GM18502 (cell line): ENCODE results near the gene PSMA2.
"Not testable (repeated sequence)": the region's sequence is repeated elsewhere in the genome, so short reads cannot be mapped to it uniquely, and the experiment has no call there.

Experiments used
- ATAC-seq: cut with Tn5 transposase; IDR thresholded peaks from one replicate; pipeline ENCODE4 v1.9.1; 2021; ENCODE audit warnings: mild to moderate bottlenecking; ENCODE audit not compliant: unreplicated experiment, poor library complexity

PSMA2 gene

DNA sequence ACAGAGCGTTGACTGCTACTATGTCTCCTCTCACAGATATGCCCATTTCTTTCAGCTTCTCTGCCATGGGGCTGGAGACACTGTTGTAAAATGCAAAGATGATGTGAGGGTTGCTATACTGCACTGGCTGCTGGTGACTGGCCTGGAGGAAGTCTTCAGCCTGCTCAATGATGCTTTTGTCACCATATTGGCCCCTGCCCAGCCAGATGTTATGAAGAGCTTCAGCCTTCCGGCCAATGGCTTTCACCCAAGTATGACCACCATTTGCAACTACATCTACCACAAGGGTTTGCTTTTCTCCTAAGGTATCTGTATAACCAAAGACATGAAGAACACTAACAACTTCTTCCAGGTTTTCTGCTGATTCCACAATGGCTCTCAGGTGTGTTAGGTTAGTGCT, 21.7 kb downstream of the PSMA2 start:
- no peak for ATAC-seq

DNA sequence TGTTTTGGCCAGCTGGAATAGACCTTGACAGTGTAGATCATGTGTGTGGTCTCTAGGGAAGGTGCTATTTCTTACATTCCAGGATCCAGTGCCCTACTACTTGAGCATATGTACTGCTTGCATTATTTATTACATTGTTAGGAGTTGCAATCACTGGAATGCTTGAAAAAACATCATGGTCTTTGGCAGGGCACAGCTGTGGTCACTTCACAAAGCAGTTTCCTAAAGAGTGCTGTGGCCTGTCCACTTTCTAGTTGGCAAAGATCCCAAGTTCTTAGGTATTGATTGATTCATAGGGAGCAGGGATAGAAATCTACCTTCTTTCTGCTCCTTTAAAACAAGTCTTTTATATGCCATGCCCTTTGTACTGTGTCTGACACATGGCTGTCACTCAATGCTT, 24.7 kb downstream of the PSMA2 start:
- no peak for ATAC-seq

DNA sequence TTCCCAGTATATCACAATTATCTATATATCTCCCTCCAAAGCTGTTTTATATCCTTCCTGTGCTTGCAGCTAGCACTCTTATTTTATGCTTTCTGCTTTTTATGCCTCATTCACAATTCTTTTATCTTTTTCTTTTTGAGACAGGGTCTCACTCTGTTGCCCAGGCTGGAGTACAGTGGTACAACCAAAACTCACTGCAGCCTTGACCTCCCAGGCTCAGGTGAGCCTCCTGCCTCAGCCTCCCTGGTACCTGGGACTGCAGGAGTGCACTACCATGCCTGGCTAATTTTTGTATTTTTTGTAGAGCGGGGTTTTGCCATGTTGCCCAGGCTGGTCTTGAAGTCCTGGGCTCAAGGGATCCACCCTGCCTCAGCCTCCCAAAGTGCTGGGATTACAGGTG, 25.8 kb downstream of the PSMA2 start:
- ATAC-seq = no peak

DNA sequence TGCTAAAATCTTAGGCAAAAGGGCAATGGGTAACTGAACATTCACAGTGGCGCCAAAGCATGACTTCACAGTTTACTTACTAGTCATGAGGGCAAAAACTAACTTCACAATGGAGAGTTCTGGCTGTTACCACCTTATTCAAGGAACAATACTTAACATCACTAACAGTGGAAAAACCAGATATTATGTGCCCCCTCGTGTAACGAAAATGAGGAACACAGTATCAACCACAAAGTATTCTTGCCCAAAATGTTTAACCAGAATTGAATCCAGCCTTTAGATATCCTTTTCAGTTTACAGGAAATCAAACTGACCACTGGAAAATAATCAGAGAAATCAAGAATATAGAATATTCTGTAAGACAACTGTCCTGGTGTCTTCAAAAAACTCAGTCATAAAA, 29.6 kb downstream of the PSMA2 start:
- no peak for ATAC-seq

DNA sequence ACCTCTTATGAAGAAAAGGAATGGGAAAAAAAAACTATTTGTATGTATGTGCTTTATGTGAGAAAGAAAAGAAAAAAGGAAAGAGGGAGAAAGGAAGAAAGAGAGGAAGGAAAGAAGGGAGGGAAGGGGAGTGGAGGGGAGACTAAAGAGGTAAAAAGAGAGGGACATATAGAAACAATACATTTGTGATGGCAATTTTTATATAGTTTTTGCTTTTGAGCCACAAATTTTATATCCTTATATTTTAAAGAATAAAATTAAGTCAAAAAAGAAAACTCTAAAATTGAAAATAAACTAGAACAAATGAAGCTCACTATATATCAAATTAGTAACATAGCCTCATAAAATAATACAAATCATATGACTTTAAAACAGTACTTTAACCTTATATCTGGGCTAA, 31.1 kb downstream of the PSMA2 start:
- ATAC-seq = no peak

DNA sequence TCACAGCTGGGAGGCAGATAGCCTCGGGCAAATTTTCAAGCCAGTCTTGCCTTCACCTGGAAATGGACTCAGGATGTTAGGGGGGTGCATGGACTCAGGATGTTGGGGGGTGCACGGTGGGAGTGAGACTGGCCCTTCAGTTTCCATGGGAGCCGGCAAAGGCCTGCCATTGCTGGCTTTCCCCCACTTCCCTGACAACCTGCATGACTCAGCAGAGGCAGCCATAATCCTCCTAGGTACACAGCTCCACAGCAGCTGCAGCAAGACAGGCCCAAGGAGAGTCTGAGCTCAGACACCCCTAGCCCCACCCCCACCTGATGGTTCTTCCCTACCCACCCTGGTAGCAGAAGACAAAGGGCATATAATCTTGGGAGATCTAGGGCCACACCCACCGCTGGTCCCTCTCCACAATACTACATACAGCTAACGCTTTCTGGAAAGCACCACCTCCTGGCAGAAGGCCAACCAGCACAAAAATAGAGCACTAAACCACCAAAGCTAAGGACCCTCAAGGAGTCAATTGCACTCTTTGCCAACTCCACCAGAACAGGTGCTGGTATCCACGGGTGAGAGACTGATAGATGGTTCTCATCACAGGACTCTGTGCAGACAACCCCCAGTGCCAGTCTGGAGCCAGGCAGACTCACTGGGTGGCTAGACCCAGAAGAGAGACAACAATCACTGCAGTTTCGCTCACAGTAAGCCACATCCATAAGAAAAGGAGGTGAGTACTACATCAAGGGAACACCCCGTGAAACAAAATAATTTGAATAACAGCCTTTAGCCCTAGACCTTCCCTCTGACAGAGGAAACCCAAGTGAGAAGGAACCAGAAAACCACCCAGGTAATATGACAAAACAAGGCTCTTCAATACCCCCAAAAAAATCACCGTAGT, 38.4 kb downstream of the PSMA2 start:
- no peak for ATAC-seq

DNA sequence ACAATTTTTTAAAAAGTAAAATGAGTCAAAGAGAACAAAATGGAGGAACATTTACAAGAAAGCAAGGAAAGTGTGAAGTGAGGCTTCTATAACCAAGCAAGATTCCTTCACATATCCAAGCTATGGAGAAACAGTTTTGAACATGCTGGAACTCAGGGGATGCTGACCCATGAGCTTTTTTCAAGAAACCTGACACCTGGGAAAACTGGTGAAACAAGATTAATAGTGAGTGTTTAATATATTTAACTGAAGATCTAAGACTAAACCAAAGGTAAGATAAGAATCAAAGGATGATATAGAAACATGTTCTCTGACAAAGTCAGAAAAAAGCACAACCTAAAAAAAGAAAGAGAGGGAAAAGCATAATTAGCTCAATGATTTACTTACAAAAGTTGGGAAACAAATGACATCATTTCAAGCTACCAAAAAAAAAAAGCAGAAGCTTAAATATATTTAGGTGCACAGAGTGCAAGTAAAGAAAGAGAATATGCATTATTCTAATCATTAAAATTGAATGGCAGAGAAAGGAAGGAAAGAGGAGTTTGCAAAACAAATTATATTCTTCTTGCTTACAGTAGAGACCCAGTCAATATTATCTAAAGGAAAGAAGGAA, 45.0 kb downstream of the PSMA2 start:
- no peak for ATAC-seq

DNA sequence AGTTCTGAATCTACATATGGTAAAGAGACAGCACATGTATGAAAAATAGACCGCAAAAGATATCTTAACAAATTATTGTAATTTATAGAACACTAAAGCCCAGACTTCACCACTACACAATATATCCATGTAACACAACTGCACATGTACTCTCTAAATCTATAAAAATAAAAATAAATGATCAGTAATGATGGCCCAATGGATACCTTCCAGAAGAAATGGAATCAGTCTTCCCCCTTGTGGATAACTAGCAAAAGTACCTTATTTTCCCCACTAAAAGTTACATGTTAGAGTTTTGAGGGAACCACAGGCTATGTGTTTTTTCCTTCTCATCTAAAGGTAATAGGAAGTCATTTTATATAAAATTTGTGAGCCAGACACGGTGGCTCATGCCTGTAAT, 45.8 kb downstream of the PSMA2 start:
- ATAC-seq = no peak

DNA sequence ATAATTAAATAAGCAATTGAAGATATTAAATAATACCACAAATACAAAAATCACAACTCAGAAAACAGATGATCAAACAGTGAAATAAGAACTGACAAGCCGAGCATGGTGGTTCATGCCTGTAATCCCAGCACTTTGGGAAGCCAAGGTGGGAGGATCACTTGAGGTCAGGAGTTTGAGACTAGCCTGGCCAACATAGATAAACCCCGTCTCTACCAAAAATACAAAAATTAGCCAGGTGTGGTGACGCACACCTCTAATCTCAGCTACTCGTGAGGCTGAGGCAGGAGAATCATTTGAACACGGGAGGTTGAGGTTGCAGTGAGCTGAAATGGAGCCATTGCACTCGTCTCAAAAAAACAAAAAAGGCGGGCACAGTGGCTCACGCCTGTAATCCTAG, 46.8 kb downstream of the PSMA2 start:
- not testable (repeated sequence) for ATAC-seq

DNA sequence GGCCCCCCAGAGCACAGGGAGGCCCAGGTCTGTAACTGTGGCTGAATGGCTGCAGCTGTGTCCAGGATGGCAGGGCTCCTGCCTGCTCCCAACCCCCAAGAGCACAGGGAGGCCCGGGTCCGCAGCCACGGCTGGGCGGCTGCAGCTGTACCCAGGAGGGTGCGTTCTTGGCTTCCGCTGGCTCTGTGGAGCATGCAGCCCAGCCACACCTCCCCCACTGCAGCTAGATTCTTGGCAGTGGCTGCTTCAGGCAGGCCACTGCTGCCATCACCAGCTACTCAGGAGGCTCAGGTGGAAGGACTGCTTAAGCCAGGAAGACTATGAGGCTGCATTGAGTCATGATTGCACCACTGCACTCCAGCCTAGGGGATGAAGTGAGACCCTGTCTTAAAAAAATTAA, 48.0 kb downstream of the PSMA2 start:
- peak; percentile 52 for ATAC-seq

DNA sequence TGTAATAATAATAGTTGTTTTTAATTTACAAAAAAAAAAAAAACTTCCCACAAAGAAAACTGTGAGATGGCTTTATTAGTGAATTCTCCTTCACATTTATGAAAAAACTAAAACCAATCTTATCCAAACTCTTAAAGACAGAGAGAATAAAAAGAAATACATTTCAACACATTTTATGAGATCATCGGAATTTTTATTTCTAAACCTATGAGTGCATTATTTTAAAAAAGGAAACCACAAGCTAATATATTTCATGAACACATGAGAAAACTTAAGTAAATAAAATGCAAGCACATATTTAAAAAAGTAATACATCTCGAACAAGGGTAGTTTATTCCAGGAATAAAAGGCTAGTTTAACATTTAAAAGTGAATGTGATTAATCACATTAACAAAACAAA, 51.6 kb downstream of the PSMA2 start:
- no peak for ATAC-seq

DNA sequence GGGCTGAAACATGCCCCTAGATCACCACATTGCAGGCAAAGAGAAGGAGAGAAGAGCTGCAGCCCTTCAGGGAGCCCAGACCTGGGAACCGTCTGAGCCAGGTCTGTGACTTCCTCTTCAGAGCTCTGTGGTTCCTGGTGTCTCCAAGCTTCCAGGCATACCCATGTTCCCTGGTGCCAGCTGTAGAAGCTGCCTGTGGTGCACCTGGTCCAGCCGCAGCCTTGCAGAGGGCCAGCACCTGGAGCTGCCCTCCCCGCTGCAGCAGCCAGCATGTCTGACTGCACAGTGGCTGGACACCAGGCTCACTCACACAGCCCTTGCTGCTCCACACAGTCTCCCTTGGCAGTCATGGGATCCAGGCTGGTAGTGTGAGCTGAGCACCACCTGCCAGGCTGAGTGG, 53.7 kb downstream of the PSMA2 start:
- ATAC-seq = no peak

DNA sequence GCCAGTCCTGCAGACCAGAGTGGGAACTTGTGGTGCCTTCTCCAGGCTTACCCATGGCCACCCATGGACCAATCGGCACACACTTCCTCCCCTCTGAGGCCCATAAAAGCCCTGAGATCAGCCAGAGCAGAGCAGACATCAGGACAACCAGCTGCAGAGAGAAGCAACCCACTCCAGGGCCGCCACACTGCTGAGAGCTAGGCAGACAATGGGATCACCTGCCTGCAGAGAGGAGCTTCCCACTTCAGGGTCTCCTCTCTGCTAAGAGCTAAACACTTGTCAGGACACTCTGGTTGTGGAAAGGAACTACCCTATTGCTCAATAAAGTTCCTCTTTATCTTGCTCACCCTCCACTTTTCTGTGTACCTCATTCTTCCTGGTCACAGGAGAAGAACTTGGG, 54.1 kb downstream of the PSMA2 start:
- ATAC-seq = no peak

DNA sequence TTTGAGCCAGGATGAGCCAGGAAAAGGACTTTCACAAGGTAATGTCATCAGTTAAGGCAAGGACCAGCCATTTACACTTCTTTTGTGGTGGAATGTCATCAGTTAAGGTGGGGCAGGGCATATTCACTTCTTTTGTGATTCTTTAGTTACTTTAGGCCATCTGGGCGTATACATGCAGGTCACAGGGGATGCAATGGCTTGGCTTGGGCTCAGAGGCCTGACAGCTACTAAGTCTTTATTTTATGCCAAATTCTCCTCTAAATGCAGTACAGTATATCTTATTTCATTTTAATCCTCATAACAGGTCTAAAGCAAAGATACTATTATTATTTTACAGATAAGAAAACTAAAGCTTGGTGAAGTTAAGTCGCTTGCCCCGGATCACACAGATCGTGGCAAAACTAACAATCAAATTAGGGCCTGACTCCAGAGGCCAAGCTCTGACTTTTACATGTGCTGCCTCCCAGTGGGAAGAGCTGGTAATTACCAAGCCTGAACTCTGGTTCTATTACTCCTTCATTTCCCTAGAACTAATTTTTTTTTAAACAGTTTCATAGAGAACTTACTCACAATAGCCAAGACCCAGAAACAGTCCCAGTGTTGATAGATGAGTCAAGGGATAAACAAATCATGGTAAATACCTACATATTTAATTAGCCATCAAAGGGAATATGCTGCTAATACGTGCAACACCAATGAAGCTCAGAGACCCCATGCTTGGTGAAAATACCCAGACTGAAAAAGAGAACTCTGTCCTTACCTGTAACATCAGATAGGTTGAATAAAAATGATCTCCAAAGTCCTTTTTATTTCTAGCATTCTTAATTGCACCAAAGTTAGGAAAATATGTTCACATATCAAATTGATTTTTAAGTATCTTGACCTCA, 55.5 kb downstream of the PSMA2 start:
- ATAC-seq = peak; percentile 99

DNA sequence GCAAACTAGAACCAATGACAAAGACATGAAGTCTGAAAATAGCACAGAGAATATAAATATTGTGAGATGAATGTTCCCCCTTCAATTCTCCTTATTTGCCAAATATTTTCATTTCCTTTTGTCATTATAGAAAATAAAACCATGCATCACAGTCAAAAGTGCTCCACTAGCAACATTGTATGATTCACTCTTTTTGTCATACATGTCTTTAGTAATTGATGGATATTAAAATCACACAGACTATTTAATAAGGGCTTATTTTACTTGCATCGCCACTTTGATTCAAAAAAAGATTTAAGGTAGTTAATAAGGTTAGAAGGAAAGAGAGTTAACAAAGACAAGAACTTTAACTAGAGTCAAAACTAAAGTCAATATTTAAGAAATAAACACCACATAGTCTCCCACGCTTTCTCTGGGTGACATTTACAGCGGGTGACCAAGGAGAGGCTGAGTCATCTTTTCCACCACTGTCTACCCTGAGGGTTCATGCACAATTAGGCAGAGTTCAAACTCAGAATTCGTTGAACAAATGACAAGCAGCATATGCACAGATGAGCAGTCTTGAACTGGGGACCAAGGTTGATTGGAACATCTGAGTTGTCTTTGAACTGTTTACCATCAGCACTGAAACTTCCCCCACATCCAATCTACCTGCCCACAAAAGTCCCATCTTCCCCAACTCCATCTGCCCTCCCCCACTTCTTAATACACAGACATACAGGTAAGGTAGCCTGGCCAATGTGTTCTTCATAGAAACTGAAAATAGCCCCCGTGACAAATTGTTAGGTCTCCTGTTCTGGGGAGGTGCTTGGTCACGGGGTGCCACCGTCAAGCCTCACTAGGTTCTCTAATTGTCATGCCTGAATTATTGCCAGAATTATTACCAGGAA, 62.6 kb downstream of the PSMA2 start:
- ATAC-seq = peak; percentile 99

DNA sequence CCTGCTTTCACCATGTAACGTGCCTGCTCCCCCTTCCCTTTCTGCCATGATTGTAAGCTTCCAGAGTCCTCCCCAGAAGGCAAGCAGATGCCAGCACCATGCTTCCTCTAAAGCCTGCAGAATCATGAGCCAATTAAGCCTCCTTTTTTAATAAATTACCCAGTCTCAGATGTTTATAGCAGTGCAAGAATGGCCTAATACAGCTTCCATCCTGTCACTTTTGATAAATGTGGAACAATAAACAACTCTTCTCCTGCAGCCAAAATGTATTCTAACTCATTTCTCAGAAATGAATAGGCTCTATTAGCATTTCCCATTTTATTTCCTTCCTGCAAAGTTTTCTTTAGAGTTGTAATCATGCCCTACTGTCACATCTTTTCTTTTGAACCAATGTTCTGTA, 63.5 kb downstream of the PSMA2 start:
- ATAC-seq = no peak
